GM12873 (cell line): ENCODE data around the gene PLA2G4A.

ENCODE experiments used
- TF ChIP-seq, protein P1 (sequence below): IDR thresholded peaks from 2 replicates; pipeline ENCODE4 v1.5.1; 2012; ENCODE audit warnings: low read depth, mild to moderate bottlenecking, moderate library complexity, low read length, control low read depth; ENCODE audit not compliant: insufficient read depth; ENCODE audit errors: missing control alignments

PLA2G4A gene

DNA sequence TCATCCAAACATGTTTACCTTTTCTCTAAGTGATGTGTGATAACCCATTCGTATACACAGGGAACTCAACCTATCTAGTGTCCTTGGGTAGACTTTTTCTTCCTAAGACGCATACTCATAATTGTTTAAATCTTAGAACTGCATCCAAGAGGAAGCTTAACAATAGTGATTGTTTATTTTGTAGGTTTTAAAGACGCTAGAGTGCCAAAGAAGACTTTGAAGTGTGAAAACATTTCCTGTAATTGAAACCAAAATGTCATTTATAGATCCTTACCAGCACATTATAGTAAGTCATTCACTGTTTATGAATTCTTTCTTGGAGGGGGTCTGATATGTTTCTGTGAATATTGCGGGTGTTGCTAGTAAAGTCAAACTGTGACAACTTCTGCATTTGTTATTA lies 25.4 kb downstream of the PLA2G4A start:
- TF ChIP-seq, protein P1, sequence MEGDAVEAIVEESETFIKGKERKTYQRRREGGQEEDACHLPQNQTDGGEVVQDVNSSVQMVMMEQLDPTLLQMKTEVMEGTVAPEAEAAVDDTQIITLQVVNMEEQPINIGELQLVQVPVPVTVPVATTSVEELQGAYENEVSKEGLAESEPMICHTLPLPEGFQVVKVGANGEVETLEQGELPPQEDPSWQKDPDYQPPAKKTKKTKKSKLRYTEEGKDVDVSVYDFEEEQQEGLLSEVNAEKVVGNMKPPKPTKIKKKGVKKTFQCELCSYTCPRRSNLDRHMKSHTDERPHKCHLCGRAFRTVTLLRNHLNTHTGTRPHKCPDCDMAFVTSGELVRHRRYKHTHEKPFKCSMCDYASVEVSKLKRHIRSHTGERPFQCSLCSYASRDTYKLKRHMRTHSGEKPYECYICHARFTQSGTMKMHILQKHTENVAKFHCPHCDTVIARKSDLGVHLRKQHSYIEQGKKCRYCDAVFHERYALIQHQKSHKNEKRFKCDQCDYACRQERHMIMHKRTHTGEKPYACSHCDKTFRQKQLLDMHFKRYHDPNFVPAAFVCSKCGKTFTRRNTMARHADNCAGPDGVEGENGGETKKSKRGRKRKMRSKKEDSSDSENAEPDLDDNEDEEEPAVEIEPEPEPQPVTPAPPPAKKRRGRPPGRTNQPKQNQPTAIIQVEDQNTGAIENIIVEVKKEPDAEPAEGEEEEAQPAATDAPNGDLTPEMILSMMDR = no peak

DNA sequence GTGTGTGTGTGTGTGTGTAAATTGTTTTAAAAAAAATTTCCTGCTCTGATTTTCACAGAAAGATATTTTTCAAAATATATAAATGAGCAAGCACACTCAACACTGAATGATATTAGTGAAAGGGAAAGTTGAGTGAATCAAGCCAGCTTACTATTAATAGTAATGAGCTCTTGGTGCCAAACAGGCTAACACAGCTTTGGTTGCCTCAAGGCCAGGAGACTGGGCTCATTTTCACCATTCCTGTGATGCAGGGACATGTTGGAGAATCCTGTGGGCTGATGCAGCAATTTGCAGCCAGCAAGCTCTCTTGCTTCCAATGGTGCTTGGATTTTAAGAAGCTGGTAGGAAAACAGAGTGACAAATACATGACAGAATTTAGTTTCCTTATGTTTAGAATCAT lies 30.2 kb downstream of the PLA2G4A start:
- TF ChIP-seq, protein P1 = no peak

- TF ChIP-seq, protein P1 = no peak
These were observed 31.2 kb downstream of the PLA2G4A start for GRCh38 chr1:186859995-186860394.

DNA sequence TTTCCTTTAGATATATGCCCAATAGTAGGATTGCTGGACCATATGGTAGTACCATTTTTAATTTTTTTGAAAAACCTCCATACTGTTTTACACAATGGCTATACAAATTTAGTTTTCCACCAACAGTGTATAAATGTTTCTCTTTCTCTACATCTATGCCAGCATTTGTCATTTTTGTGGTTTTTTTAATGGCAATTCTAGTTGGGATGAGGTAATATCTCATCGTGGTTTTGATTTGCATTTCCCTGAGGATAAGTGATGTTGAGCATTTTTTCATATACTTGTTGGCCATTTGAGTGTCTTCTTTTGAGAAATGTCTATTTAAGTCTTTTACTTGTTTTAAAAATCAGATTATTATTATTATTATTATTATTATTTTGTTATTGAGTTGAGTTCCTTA lies 35.5 kb downstream of the PLA2G4A start:
- TF ChIP-seq, protein P1 = no peak

- TF ChIP-seq, protein P1 = no peak
These were observed 36.5 kb downstream of the PLA2G4A start for GRCh38 chr1:186865253-186865652.

- TF ChIP-seq, protein P1 = no peak
These were observed 37.1 kb downstream of the PLA2G4A start for GRCh38 chr1:186865857-186866256.

DNA sequence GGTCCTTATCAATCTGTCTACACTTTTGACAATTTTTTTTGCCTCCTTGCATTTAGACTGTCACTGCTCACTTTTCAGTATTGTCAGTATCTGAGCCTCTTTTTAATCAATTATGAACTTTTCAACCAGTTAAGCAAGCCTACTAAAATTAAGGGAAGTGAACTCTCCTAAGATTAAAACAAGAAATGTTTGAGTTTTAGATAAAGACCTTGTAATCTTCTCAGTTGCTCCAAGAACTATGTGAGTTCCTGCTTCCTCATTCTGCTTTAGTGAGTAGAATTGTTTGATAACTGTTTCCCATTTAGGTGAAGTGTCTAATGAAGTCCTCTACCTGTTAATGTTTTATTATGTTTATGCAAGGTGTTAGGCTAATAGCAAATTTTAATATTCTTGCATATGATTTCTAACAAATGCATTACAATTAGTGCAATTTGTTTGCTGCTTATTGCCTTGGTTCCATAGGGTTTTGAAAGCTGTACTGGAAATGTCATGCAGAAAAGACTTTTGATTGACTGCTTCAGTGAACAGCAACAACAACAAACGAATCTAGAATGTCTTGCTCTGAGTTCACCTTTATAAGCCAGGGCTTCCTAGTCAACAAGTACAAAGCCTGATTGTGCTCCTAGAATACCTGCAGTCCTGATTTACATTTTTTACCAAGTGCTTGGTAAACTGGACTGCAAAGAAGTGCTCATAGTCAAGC lies 40.9 kb downstream of the PLA2G4A start:
- TF ChIP-seq, protein P1 = no peak

DNA sequence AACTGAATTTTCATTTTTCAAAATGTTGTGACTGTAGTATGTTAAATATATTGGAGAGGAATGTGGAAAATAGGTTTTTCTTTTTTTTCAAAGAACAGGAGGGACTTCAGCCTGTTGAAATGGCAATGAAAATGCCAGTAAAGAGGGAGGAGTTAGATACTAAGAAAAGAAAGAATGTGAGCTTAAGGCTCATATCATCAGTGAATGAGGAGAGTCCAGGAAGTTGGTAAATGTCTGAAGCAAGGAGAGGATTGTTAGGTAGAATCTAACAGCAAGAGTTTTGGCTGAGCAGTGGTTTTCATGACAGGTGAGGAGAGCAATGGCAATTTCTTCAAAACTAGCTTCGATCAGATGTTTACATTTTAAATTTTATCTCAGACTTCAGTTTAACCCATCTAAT lies 43.0 kb downstream of the PLA2G4A start:
- TF ChIP-seq, protein P1 = no peak
